ENCODE measurements around the gene EPB41L5.

DNA sequence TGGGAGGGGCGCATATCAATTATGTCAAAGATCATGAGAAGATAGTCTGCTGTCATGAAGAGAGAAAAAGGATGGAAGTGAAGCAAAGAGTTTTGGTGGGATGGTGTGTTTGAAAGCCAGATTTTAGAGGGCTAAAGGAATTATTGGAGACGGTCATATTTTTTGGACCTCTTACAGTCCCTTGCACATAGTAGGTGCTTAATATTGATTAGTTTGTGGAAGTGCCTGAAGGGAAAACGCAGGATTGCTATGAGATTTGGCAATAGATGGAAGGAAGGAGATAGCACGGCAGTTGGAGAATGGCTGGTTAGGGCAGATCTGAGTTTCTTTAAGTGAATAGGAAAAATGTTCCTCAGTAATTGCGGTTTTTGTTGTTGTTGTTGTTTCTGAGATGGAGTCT is 15.9 kb downstream of the EPB41L5 start:
- TF ChIP-seq EP300 (IDR thresholded peaks at IDR 0.05), result no peak
- TF ChIP-seq, protein P1, sequence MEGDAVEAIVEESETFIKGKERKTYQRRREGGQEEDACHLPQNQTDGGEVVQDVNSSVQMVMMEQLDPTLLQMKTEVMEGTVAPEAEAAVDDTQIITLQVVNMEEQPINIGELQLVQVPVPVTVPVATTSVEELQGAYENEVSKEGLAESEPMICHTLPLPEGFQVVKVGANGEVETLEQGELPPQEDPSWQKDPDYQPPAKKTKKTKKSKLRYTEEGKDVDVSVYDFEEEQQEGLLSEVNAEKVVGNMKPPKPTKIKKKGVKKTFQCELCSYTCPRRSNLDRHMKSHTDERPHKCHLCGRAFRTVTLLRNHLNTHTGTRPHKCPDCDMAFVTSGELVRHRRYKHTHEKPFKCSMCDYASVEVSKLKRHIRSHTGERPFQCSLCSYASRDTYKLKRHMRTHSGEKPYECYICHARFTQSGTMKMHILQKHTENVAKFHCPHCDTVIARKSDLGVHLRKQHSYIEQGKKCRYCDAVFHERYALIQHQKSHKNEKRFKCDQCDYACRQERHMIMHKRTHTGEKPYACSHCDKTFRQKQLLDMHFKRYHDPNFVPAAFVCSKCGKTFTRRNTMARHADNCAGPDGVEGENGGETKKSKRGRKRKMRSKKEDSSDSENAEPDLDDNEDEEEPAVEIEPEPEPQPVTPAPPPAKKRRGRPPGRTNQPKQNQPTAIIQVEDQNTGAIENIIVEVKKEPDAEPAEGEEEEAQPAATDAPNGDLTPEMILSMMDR (IDR thresholded peaks at IDR 0.05), result no peak
- no peak for TF ChIP-seq POLR2A (IDR thresholded peaks at IDR 0.05)
